Type B pancreatic cell (in vitro differentiated cells): ENCODE data around the gene PIEZO2. TPM values are rescaled to one million over a fixed set of nuclear protein-coding genes. Genes with fewer than 3 reads are reported as not detected.
A peak's percentile ranks its signal among the peaks of the same experiment; 100 is the strongest.

Experiments
- DNase-seq: peaks from one replicate; pipeline ENCODE4 v3.0.0; 2021; ENCODE audit warnings: mixed read lengths; ENCODE audit not compliant: unreplicated experiment; ENCODE audit errors: extremely low spot score
- H3K27ac Mint-ChIP-seq: 2 replicates; pipeline ENCODE4 v1.8.0; 2021; ENCODE audit warnings: mild to moderate bottlenecking, mixed read lengths
- H3K27me3 Mint-ChIP-seq: 2 replicates; pipeline ENCODE4 v1.8.0; 2021; ENCODE audit warnings: mixed read lengths
- H3K36me3 Mint-ChIP-seq: 2 replicates; pipeline ENCODE4 v1.8.0; 2021; ENCODE audit warnings: mixed read lengths
- H3K4me1 Mint-ChIP-seq: one replicate; pipeline ENCODE4 v1.8.0; 2021; ENCODE audit warnings: mixed read lengths; ENCODE audit not compliant: unreplicated experiment
- H3K4me3 Mint-ChIP-seq: 2 replicates; pipeline ENCODE4 v1.8.0; 2021; ENCODE audit warnings: mild to moderate bottlenecking, mixed read lengths
- H3K9me3 Mint-ChIP-seq: 2 replicates; pipeline ENCODE4 v1.8.0; 2021; ENCODE audit warnings: mixed read lengths
- CTCF ChIP-seq: fragments of 200-600 bp; sonication (generic); conservative IDR thresholded peaks from 2 replicates; pipeline ENCODE4 v1.5.0; 2021; ENCODE audit warnings: antibody characterized with exemption, mild to moderate bottlenecking
- total RNA-seq: library from RNA; stranded (reverse); gene quantifications from 2 replicates; pipeline ENCODE4 v1.2.1, GENCODE V29; 2021; ENCODE audit warnings: low replicate concordance

Gene PIEZO2
- total RNA-seq, 1 donor from 2014 or later = 38.8 TPM

DNA sequence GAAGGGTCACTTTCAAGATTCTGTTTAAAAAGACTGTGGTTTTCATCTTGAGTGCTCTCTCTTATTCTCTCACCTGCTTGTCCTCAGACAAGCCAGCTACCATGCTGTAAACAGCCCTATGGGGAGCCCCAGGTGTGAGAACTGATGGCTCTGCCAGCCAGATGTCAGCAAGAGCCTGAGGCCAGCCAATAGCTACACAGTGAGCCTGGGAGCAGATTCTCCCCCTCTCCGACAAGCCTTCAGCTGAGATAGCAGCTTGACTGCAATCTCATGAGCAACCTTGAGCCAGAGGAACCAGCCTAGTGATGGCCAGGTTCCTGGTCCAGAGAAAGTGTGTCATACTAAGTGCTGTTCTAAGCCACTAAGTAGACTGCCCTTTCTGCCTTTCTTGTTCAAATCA is 351.5 kb downstream of the PIEZO2 start:
- Mint-ChIP-seq H3K36me3 (peaks cover 12% of the 10 kb centered on the region), H3K4me3 (no peak overlapping the region), H3K27ac (peak overlapping the region; percentile 100), H3K27me3 (no peaks in the 10 kb centered on the region), H3K9me3 (no peaks in the 10 kb centered on the region), H3K4me1 (peaks cover 9% of the 10 kb centered on the region)
- TF ChIP-seq CTCF = no peak
- no peak for DNase-seq

DNA sequence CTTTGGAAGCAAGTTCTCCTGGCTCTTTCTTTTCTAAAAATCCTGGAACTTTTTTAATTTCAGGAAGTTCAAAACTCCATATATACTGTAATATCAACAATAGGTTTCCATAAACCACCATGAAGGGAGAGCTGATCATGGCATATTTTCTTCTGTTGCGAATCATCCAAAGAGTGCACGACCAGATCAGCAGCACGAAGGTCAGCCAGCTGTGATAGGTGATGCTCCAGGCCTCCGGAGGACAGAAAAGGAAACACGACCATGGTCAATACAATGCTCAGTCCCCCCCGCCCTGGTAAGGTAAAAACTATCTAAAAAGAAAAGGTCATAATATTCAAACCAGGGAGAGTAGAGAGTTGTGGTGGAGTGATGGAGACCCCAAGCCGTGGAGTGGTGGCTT is 354.6 kb downstream of the PIEZO2 start:
- Mint-ChIP-seq H3K36me3 (peaks cover 12% of the 10 kb centered on the region), H3K4me1 (peaks cover 9% of the 10 kb centered on the region), H3K27ac (no peak overlapping the region), H3K27me3 (no peaks in the 10 kb centered on the region), H3K4me3 (no peak overlapping the region), H3K9me3 (no peaks in the 10 kb centered on the region)
- DNase-seq = no peak
- TF ChIP-seq CTCF = no peak

- DNase-seq = no peak
- Mint-ChIP-seq H3K9me3 (no peaks in the 10 kb centered on the region), H3K36me3 (peaks cover 12% of the 10 kb centered on the region), H3K27me3 (no peaks in the 10 kb centered on the region), H3K4me3 (no peak overlapping the region), H3K27ac (no peak overlapping the region), H3K4me1 (peaks cover 4% of the 10 kb centered on the region)
- no peak for TF ChIP-seq CTCF
These were observed 355.5 kb downstream of the PIEZO2 start for GRCh38 chr18:10793730-10794370.

- H3K27me3 Mint-ChIP-seq = no peaks in the 10 kb centered on the region
- H3K27ac Mint-ChIP-seq = no peak overlapping the region
- DNase-seq = no peak
- peaks cover 12% of the 10 kb centered on the region for H3K36me3 Mint-ChIP-seq
- H3K9me3 Mint-ChIP-seq = no peaks in the 10 kb centered on the region
- no peaks in the 10 kb centered on the region for H3K4me1 Mint-ChIP-seq
- TF ChIP-seq CTCF = no peak
- H3K4me3 Mint-ChIP-seq = no peak overlapping the region
These were observed 357.2 kb downstream of the PIEZO2 start for GRCh38 chr18:10792181-10792580.

DNA sequence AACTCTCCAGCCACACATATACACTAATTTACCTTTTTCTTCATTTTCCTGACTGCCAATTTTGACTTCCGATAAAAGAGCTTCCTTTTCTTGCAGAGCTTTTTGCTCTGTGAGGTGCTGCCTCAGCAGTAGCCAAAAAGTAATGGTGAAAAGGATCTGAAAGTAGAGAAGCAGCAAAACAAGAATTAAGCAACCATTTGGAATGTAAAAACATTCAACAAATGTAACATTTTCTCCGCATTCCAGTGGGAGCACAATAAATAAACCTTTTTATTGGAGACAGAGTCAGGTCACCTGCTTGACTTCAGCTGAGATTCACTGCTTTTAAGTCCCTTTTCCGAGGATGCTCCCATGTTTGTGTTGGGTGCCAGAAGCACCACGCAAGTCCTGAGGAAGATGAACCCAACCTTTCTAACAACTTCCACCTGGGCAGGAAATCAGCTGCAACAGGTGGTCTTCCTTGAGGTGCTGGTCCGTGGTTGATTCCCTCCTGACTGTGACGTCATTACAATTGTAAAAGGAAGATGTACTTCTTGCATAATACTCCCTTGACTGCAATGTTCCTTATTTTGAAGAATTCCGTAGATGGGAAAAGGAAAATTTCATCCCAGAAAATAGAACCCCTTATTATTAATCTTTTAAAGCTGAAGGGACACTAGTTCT is 358.1 kb downstream of the PIEZO2 start:
- Mint-ChIP-seq H3K36me3 (peaks cover 12% of the 10 kb centered on the region), H3K4me3 (no peak overlapping the region), H3K27ac (no peak overlapping the region), H3K27me3 (no peaks in the 10 kb centered on the region), H3K4me1 (no peaks in the 10 kb centered on the region), H3K9me3 (no peaks in the 10 kb centered on the region)
- DNase-seq = no peak
- no peak for TF ChIP-seq CTCF
